H9 (cell line): ENCODE measurements around the gene ARHGAP22. TPM values are rescaled to one million over a fixed set of nuclear protein-coding genes. Genes with fewer than 3 reads are reported as not detected.

ENCODE experiments used
- DNase-seq: peaks from one replicate; pipeline ENCODE4 v3.0.0-alpha.2; 2017
- H2AFZ ChIP-seq: one replicate; pipeline ENCODE4 v1.6.1; 2013; ENCODE audit warnings: mild to moderate bottlenecking, low read length, control low read depth, moderate library complexity
- H2AK5ac ChIP-seq: 2 replicates; pipeline ENCODE4 v1.6.1; 2013; ENCODE audit warnings: low read length, control low read depth, mixed read lengths; ENCODE audit not compliant: insufficient read length
- H2BK120ac ChIP-seq: one replicate; pipeline ENCODE4 v1.6.1; 2013; ENCODE audit warnings: low read depth, mild to moderate bottlenecking, low read length, control low read depth, inconsistent platforms; ENCODE audit not compliant: poor library complexity, severe bottlenecking
- H2BK12ac ChIP-seq: 2 replicates; pipeline ENCODE4 v1.6.1; 2013; ENCODE audit warnings: low read length, control low read depth, mixed read lengths, low read depth; ENCODE audit not compliant: insufficient read length
- H2BK15ac ChIP-seq: 2 replicates; pipeline ENCODE4 v1.6.1; 2013; ENCODE audit warnings: low read depth, low read length, control low read depth
- H2BK20ac ChIP-seq: one replicate; pipeline ENCODE4 v1.6.1; 2013; ENCODE audit warnings: low read depth, mild to moderate bottlenecking, low read length, control low read depth, inconsistent platforms; ENCODE audit not compliant: poor library complexity, severe bottlenecking
- H2BK5ac ChIP-seq: 2 replicates; pipeline ENCODE4 v1.6.1; 2013; ENCODE audit warnings: low read length, control low read depth, mixed read lengths; ENCODE audit not compliant: insufficient read length
- H3K14ac ChIP-seq: 2 replicates; pipeline ENCODE4 v1.6.1; 2013; ENCODE audit warnings: low read length, control low read depth; ENCODE audit not compliant: insufficient read depth
- H3K18ac ChIP-seq: 2 replicates; pipeline ENCODE4 v1.6.1; 2013; ENCODE audit warnings: low read depth, mild to moderate bottlenecking, mixed read lengths, low read length, control low read depth; ENCODE audit not compliant: insufficient read length
- H3K23ac ChIP-seq: 2 replicates; pipeline ENCODE4 v1.6.1; 2013; ENCODE audit warnings: low read length, control low read depth, mixed read lengths, low read depth; ENCODE audit not compliant: insufficient read length
- H3K23me2 ChIP-seq: 2 replicates; pipeline ENCODE4 v1.6.1; 2013; ENCODE audit warnings: low read depth, mild to moderate bottlenecking, mixed read lengths, low read length, control low read depth; ENCODE audit not compliant: insufficient read length, poor library complexity, severe bottlenecking
- H3K27ac ChIP-seq: 2 replicates; pipeline ENCODE4 v1.5.1; 2013; ENCODE audit warnings: low read length, control low read depth, mixed read lengths, low read depth; ENCODE audit not compliant: insufficient read length
- H3K27me3 ChIP-seq: 2 replicates; pipeline ENCODE4 v1.6.1; 2013; ENCODE audit warnings: low read length, control low read depth, inconsistent platforms; ENCODE audit not compliant: insufficient read depth
- H3K4ac ChIP-seq: 2 replicates; pipeline ENCODE4 v1.6.1; 2013; ENCODE audit warnings: low read depth, mild to moderate bottlenecking, control low read depth, inconsistent platforms, low read length, moderate library complexity
- H3K4me1 ChIP-seq: 2 replicates; pipeline ENCODE4 v1.6.1; 2013; ENCODE audit warnings: low read length, control low read depth, inconsistent platforms; ENCODE audit not compliant: insufficient read depth
- H3K4me2 ChIP-seq: 2 replicates; pipeline ENCODE4 v1.6.1; 2013; ENCODE audit warnings: low read length, control low read depth, mixed read lengths; ENCODE audit not compliant: insufficient read length, insufficient read depth
- H3K56ac ChIP-seq: 2 replicates; pipeline ENCODE4 v1.6.1; 2013; ENCODE audit warnings: low read depth, mild to moderate bottlenecking, mixed read lengths, low read length, control low read depth; ENCODE audit not compliant: insufficient read length
- H3K79me1 ChIP-seq: 2 replicates; pipeline ENCODE4 v1.6.1; 2013; ENCODE audit warnings: low read depth, mild to moderate bottlenecking, moderate library complexity, low read length, control low read depth, inconsistent platforms; ENCODE audit not compliant: insufficient read depth, poor library complexity, severe bottlenecking
- H3K79me2 ChIP-seq: 2 replicates; pipeline ENCODE4 v1.6.1; 2013; ENCODE audit warnings: low read length, control low read depth, inconsistent platforms; ENCODE audit not compliant: insufficient read depth
- H3K9ac ChIP-seq: 2 replicates; pipeline ENCODE4 v1.6.1; 2013; ENCODE audit warnings: low read length, control low read depth, mixed read lengths; ENCODE audit not compliant: insufficient read length; ENCODE audit errors: extremely low read depth
- H3K9me3 ChIP-seq: one replicate; pipeline ENCODE4 v1.6.1; 2013; ENCODE audit warnings: low read depth, low read length, inconsistent platforms; ENCODE audit not compliant: control insufficient read depth
- H3T11ph ChIP-seq: one replicate; pipeline ENCODE4 v1.6.1; 2013; ENCODE audit warnings: mild to moderate bottlenecking, low read length, control low read depth, inconsistent platforms
- H4K20me1 ChIP-seq: one replicate; pipeline ENCODE4 v1.6.1; 2013; ENCODE audit not compliant: control insufficient read depth, insufficient read length, insufficient read depth
- H4K5ac ChIP-seq: 2 replicates; pipeline ENCODE4 v1.6.1; 2013; ENCODE audit warnings: low read depth, mild to moderate bottlenecking, mixed read lengths, low read length, control low read depth; ENCODE audit not compliant: insufficient read length
- H4K8ac ChIP-seq: replicated peaks from 2 replicates; pipeline ENCODE4 v1.6.1; 2013; ENCODE audit warnings: low read length, control low read depth, mixed read lengths, low read depth; ENCODE audit not compliant: insufficient read length
- H4K91ac ChIP-seq: 2 replicates; pipeline ENCODE4 v1.6.1; 2013; ENCODE audit warnings: low read depth, mild to moderate bottlenecking, moderate library complexity, mixed read lengths, low read length, control low read depth; ENCODE audit not compliant: insufficient read length
- H3K27ac Mint-ChIP-seq, 3 experiments: 2 replicates in 2 of 3; 3 replicates in 1 of 3; pipeline ENCODE4 v1.8.0; 2020 to 2021; ENCODE audit warnings: mixed read lengths in 3 of 3, mild to moderate bottlenecking in 1 of 3, moderate library complexity in 1 of 3
- H3K27me3 Mint-ChIP-seq: 2 replicates; pipeline ENCODE4 v1.8.0; 2021; ENCODE audit warnings: low read depth, mild to moderate bottlenecking, moderate library complexity, mixed read lengths
- H3K36me3 Mint-ChIP-seq, 3 experiments: 2 replicates in 2 of 3; 3 replicates in 1 of 3; pipeline ENCODE4 v1.8.0; 2020 to 2021; ENCODE audit warnings: low read depth in 3 of 3, mixed read lengths in 3 of 3; ENCODE audit not compliant: insufficient read depth in 1 of 3
- H3K4me1 Mint-ChIP-seq, 2 experiments: 2 replicates each; pipeline ENCODE4 v1.8.0; 2020; ENCODE audit warnings: mixed read lengths in 2 of 2
- H3K4me3 Mint-ChIP-seq, 2 experiments: 2 replicates in 1 of 2; 3 replicates in 1 of 2; pipeline ENCODE4 v1.8.0; 2020 to 2021; ENCODE audit warnings: mild to moderate bottlenecking in 2 of 2, mixed read lengths in 2 of 2, moderate library complexity in 1 of 2
- H3K9me3 Mint-ChIP-seq, 2 experiments: 2 replicates in 1 of 2; 3 replicates in 1 of 2; pipeline ENCODE4 v1.8.0; 2020; ENCODE audit warnings: mild to moderate bottlenecking in 2 of 2, mixed read lengths in 2 of 2, moderate library complexity in 1 of 2
- WGBS: extraction: QIAGEN DNeasy Blood & Tissue Kit; methylation state at CpG from one replicate; pipeline ENCODE4 v1.1.7; 2013; ENCODE audit warnings: missing lambda C conversion rate, low lambda C conversion rate, mixed read lengths; ENCODE audit not compliant: insufficient read length; ENCODE audit errors: extremely low coverage; 5-methylcytosine and 5-hydroxymethylcytosine counted together
- total RNA-seq: library from RNA; stranded (reverse); gene quantifications from 2 replicates; pipeline ENCODE4 v1.2.1, GENCODE V29; 2021
- TF ChIP-seq, protein P1 (sequence below): fragments of 200-600 bp; sonication (generic); conservative IDR thresholded peaks from 3 replicates; pipeline ENCODE4 v1.8.0; 2021; ENCODE audit warnings: antibody characterized with exemption, mild to moderate bottlenecking

The ARHGAP22 gene
- total RNA-seq, 1 experiment from 2014 or later = 7.4 TPM

DNA sequence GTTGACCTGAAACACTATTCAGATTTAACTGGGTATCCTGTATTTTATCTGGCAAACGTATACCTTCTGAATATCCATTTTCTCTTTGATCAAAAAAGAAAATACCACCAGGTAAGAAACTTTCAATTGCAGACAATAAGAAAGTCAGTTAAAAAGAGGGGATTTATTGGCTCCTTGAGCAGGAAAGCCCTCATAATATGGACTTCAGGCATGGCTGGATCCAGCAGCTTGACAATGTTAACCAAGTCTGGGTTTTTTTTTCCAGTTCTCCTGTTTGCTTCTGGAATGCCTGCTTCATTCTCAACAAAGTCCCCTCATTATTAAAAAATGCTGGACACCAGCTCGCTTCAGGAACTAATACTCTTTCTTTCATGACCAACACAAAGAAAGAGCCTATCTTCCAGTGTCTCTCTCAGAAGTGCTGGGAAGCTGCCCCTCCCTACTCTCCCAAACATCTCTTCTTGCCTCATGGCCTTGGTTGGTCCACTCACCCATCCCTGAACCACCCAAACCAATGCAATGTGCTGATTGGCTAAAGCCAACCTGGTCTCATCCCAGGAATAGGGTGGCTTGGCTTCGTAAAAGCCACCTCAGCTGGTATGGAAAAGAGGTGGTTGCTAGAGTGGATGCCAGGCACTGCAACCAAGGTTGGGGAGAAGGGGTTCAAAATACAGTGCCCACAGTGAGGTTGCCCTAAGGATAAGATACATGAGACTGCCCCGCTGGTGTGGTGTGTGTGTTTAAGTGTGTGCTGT is 49.2 kb upstream of the ARHGAP22 start:
- H2BK12ac ChIP-seq = no peak overlapping the region
- H3K27me3 ChIP-seq = peaks cover 5% of the 10 kb centered on the region; the same call in 1 of the 2 replicates
- no peak overlapping the region for H3K4me2 ChIP-seq
- H3K9me3 Mint-ChIP-seq = no peaks in the 10 kb centered on the region; a peak in 1 of 5 replicates
- H3K4me1 ChIP-seq = no peaks in the 10 kb centered on the region; the same call in 1 of the 2 replicates
- no peak overlapping the region for H2AK5ac ChIP-seq
- H3K9ac ChIP-seq = no peak overlapping the region
- H3K14ac ChIP-seq = no peak overlapping the region
- H2BK15ac ChIP-seq = no peak overlapping the region
- peaks cover 65% of the 10 kb centered on the region for H3K27me3 Mint-ChIP-seq
- no peaks in the 10 kb centered on the region for H3K79me2 ChIP-seq
- peaks cover 12 to 14% of the 10 kb centered on the region in 2 experiments for H3K4me1 Mint-ChIP-seq
- H4K20me1 ChIP-seq = no peaks in the 10 kb centered on the region
- H3T11ph ChIP-seq = no peak overlapping the region
- no peaks in the 10 kb centered on the region for H3K9me3 ChIP-seq
- no peak overlapping the region for H3K27ac Mint-ChIP-seq
- H4K8ac ChIP-seq = no peak overlapping the region
- no peak overlapping the region for H2BK20ac ChIP-seq
- no peak overlapping the region for H3K27ac ChIP-seq
- H3K79me1 ChIP-seq = no peaks in the 10 kb centered on the region
- WGBS = no CpG with 5 or more reads among the region's 4 CpGs
- TF ChIP-seq, protein P1, sequence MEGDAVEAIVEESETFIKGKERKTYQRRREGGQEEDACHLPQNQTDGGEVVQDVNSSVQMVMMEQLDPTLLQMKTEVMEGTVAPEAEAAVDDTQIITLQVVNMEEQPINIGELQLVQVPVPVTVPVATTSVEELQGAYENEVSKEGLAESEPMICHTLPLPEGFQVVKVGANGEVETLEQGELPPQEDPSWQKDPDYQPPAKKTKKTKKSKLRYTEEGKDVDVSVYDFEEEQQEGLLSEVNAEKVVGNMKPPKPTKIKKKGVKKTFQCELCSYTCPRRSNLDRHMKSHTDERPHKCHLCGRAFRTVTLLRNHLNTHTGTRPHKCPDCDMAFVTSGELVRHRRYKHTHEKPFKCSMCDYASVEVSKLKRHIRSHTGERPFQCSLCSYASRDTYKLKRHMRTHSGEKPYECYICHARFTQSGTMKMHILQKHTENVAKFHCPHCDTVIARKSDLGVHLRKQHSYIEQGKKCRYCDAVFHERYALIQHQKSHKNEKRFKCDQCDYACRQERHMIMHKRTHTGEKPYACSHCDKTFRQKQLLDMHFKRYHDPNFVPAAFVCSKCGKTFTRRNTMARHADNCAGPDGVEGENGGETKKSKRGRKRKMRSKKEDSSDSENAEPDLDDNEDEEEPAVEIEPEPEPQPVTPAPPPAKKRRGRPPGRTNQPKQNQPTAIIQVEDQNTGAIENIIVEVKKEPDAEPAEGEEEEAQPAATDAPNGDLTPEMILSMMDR = no peak
- peaks cover 11% of the 10 kb centered on the region for H3K23me2 ChIP-seq
- no peak overlapping the region for H3K4me3 Mint-ChIP-seq
- H4K5ac ChIP-seq = no peak overlapping the region
- H3K23ac ChIP-seq = no peak overlapping the region
- no peak overlapping the region for H3K18ac ChIP-seq
- no peak overlapping the region for H3K56ac ChIP-seq
- H4K91ac ChIP-seq = no peak overlapping the region
- H2BK120ac ChIP-seq = no peak overlapping the region
- DNase-seq = no peak
- no peak overlapping the region for H2BK5ac ChIP-seq
- H3K4ac ChIP-seq = no peak overlapping the region
- H2AFZ ChIP-seq = no peak overlapping the region
- H3K36me3 Mint-ChIP-seq = no peaks in the 10 kb centered on the region; a peak in 1 of 7 replicates
